Neural progenitor cell (in vitro differentiated cells): ENCODE results near the gene REPS1. TPM values are rescaled to one million over a fixed set of nuclear protein-coding genes. Genes with fewer than 3 reads are reported as not detected.
A peak's percentile ranks its signal among the peaks of the same experiment; 100 is the strongest.

ENCODE experiments used
- DNase-seq: peaks from one replicate; pipeline ENCODE4 v3.0.0-alpha.2; 2016; ENCODE audit warnings: low spot score
- H2AFZ ChIP-seq: fragments of 200-600 bp; sonication (generic); replicated peaks from 2 replicates; pipeline ENCODE4 v1.6.1; 2016; ENCODE audit warnings: antibody characterized with exemption
- H3F3A ChIP-seq: fragments of 200-600 bp; sonication (generic); 2 replicates; pipeline ENCODE4 v1.6.1; 2016; ENCODE audit warnings: antibody characterized with exemption, low read depth
- H3K27ac ChIP-seq: fragments of 200-600 bp; sonication (generic); 2 replicates; pipeline ENCODE4 v1.5.1; 2016; ENCODE audit warnings: mild to moderate bottlenecking
- H3K27me3 ChIP-seq: fragments of 200-600 bp; sonication (generic); 2 replicates; pipeline ENCODE4 v1.6.1; 2016; ENCODE audit warnings: mild to moderate bottlenecking, moderate library complexity
- H3K36me3 ChIP-seq: fragments of 200-600 bp; sonication (generic); 2 replicates; pipeline ENCODE4 v1.5.1; 2016
- H3K4me1 ChIP-seq: fragments of 200-600 bp; sonication (generic); 2 replicates; pipeline ENCODE4 v1.6.1; 2016; ENCODE audit warnings: mixed run types
- H3K4me2 ChIP-seq: fragments of 200-600 bp; sonication (generic); 2 replicates; pipeline ENCODE4 v1.6.1; 2016
- H3K4me3 ChIP-seq: fragments of 200-600 bp; sonication (generic); 2 replicates; pipeline ENCODE4 v1.5.1; 2016
- H3K79me2 ChIP-seq: fragments of 200-600 bp; sonication (generic); 2 replicates; pipeline ENCODE4 v1.6.1; 2016; ENCODE audit warnings: low read depth
- H3K9ac ChIP-seq: fragments of 200-600 bp; sonication (generic); 2 replicates; pipeline ENCODE4 v1.6.1; 2016
- H3K9me3 ChIP-seq: fragments of 200-600 bp; sonication (generic); 2 replicates; pipeline ENCODE4 v1.5.1; 2016; ENCODE audit warnings: low read depth
- H4K20me1 ChIP-seq: fragments of 200-600 bp; sonication (generic); 2 replicates; pipeline ENCODE4 v1.6.1; 2016; ENCODE audit warnings: low read depth
- H3K27ac Mint-ChIP-seq: 3 replicates; pipeline ENCODE4 v1.8.0; 2021; ENCODE audit warnings: mixed read lengths
- H3K27me3 Mint-ChIP-seq: 2 replicates; pipeline ENCODE4 v1.8.0; 2022; ENCODE audit warnings: low read depth, mild to moderate bottlenecking, inconsistent platforms, moderate library complexity, mixed read lengths; ENCODE audit not compliant: insufficient read depth
- H3K36me3 Mint-ChIP-seq: 3 replicates; pipeline ENCODE4 v1.8.0; 2021; ENCODE audit warnings: mixed read lengths
- H3K4me1 Mint-ChIP-seq: 3 replicates; pipeline ENCODE4 v1.8.0; 2021; ENCODE audit warnings: mixed read lengths
- H3K4me3 Mint-ChIP-seq: 3 replicates; pipeline ENCODE4 v1.8.0; 2021; ENCODE audit warnings: mild to moderate bottlenecking, moderate library complexity, mixed read lengths
- H3K9me3 Mint-ChIP-seq: 3 replicates; pipeline ENCODE4 v1.8.0; 2020; ENCODE audit warnings: mixed read lengths
- CTCF ChIP-seq: fragments of 200-600 bp; sonication (generic); IDR thresholded peaks from 2 replicates; pipeline ENCODE4 v1.5.1; 2017; ENCODE audit warnings: antibody characterized with exemption, mild to moderate bottlenecking
- EZH2 ChIP-seq: fragments of 200-600 bp; sonication (generic); IDR thresholded peaks from 2 replicates; pipeline ENCODE4 v1.6.1; 2017; ENCODE audit warnings: antibody characterized with exemption, mild to moderate bottlenecking, moderate library complexity
- EZH2phosphoT487 ChIP-seq: fragments of 200-600 bp; sonication (generic); IDR thresholded peaks from 2 replicates; pipeline ENCODE4 v1.6.1; 2017; ENCODE audit warnings: antibody characterized with exemption
- total RNA-seq: library from RNA; depleted of rRNA; stranded (reverse); fragments of >200 nt; gene quantifications from 2 replicates; pipeline ENCODE4 v1.2.3, GENCODE V29; 2015; ENCODE audit warnings: low replicate concordance

The REPS1 gene
- total RNA-seq, 1 donor from 2014 or later, result 97.5 TPM

DNA sequence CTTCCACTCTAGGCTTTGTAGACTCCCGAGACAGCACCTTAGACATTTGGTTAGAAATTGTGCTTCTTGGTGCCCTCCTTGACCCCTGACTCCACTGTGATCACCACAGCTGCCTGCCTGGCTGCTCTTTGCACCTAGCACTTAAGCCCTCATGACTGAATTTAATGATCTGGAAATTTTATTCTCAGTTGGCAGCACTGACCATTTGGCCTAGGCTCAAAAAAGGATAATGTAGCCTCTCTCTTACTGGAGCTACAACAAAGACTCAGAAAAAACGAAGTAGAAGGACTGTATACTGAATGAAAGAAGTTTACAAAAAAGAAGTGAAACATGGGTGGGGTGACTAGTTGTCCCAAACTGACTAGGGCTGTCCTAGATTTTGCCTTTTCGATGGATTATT lies 29.2 kb upstream of the REPS1 start:
- Mint-ChIP-seq H3K27me3 (peaks cover 2% of the 10 kb centered on the region), H3K27ac (peak overlapping the region; percentile 14), H3K9me3 (no peaks in the 10 kb centered on the region), H3K4me1 (peaks cover 16% of the 10 kb centered on the region), H3K4me3 (no peak overlapping the region), H3K36me3 (no peaks in the 10 kb centered on the region)
- H3K27me3 ChIP-seq, result no peaks in the 10 kb centered on the region
- H3K9ac ChIP-seq, result no peak overlapping the region
- DNase-seq, result peak; percentile 8
- peaks cover 15% of the 10 kb centered on the region for H3F3A ChIP-seq
- H4K20me1 ChIP-seq, result no peaks in the 10 kb centered on the region
- peak overlapping the region; percentile 6 for H3K4me2 ChIP-seq
- TF ChIP-seq CTCF (no peak), EZH2phosphoT487 (no peak)
- no peak overlapping the region for H3K4me3 ChIP-seq
- no peaks in the 10 kb centered on the region for H3K36me3 ChIP-seq
- H3K4me1 ChIP-seq, result peaks cover 15% of the 10 kb centered on the region
- no peak overlapping the region for H3K27ac ChIP-seq
- H2AFZ ChIP-seq, result peak overlapping the region; percentile 8
- H3K9me3 ChIP-seq, result no peaks in the 10 kb centered on the region
- H3K79me2 ChIP-seq, result no peaks in the 10 kb centered on the region

DNA sequence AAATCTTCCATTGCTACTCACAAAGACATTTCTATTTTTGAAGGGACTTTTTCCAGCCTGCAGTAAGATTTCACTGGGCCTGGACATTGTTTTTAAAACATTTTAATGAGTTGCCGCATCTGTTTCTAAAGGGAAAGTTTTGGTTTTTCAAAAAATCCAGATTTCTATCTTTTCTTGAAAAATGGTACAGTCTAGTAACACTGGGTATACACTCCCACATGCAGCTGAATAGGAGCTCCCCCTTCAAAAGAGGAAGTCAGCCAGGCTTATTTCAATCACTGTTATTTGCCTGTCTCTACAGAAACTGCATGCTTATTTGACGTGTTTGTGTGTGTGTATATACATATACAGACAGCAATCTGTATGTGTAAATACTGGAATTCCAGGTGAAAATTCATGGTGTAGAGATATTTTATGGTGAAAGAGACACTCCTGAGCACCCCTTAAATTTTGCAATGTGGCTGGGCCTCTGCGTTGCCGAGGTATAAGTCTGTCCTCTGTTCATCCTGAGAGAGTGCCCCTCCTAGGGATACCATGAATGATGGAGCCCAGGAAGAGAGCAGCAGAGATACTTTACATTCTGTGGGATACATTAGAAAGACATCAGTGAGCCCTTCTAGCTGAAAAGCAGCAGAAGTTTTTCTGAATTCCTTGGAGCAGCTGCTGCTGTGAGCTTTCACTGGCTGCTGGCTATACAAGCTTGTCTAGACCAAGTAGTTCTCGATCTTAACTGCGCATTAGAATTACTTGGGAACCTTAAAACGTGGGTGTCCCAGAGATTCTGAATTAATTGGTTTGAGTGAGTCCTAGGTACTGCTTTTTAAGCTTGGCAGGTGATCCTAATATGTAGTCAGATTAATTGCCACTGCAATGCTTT lies 28.5 kb upstream of the REPS1 start:
- TF ChIP-seq CTCF (no peak), EZH2phosphoT487 (no peak), EZH2 (no peak)
- Histone ChIP-seq H3K9ac (no peak overlapping the region), H3K27ac (peak overlapping the region; percentile 8), H3K4me1 (peaks cover 15% of the 10 kb centered on the region), H3K4me2 (peak overlapping the region; percentile 6), H4K20me1 (no peaks in the 10 kb centered on the region), H3K9me3 (no peaks in the 10 kb centered on the region), H3K4me3 (no peak overlapping the region), H3K36me3 (no peaks in the 10 kb centered on the region), H3F3A (peaks cover 16% of the 10 kb centered on the region), H3K27me3 (no peaks in the 10 kb centered on the region), H3K79me2 (no peaks in the 10 kb centered on the region), H2AFZ (peak overlapping the region; percentile 1)
- Mint-ChIP-seq H3K4me1 (peaks cover 16% of the 10 kb centered on the region), H3K9me3 (no peaks in the 10 kb centered on the region), H3K4me3 (no peak overlapping the region), H3K27ac (peak overlapping the region; percentile 14), H3K27me3 (peaks cover 2% of the 10 kb centered on the region), H3K36me3 (no peaks in the 10 kb centered on the region)
- DNase-seq, result peak; percentile 21

DNA sequence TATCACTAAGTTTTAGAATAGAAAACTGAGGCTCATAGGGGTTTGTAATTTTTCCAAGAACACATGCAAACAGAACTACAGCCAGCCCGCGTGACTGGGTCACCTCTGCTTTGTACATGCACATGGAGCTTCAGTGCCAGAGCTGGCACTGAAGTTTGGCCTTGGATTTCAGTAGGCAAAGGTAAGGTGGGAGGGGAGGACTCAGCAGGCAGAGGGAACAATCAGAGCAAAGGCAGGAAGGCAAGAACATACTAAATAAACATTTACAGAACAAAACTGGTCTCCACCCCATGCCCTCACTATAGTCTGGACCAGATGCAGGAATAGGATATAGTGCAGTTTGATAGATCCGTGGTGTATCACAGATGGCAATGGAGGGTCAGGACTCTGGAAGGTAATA lies 26.9 kb upstream of the REPS1 start:
- Mint-ChIP-seq H3K4me3 (no peak overlapping the region), H3K4me1 (peaks cover 18% of the 10 kb centered on the region), H3K9me3 (no peaks in the 10 kb centered on the region), H3K36me3 (no peaks in the 10 kb centered on the region), H3K27ac (no peak overlapping the region), H3K27me3 (peaks cover 2% of the 10 kb centered on the region)
- DNase-seq, result no peak
- Histone ChIP-seq H2AFZ (no peak overlapping the region), H3K4me2 (no peak overlapping the region), H3K27ac (no peak overlapping the region), H3K9me3 (no peaks in the 10 kb centered on the region), H3K27me3 (no peaks in the 10 kb centered on the region), H3K9ac (no peak overlapping the region), H3K36me3 (no peaks in the 10 kb centered on the region), H3F3A (peaks cover 32% of the 10 kb centered on the region), H4K20me1 (no peaks in the 10 kb centered on the region), H3K4me1 (peaks cover 22% of the 10 kb centered on the region), H3K79me2 (no peaks in the 10 kb centered on the region), H3K4me3 (no peak overlapping the region)
- TF ChIP-seq EZH2, result no peak
- no peak for TF ChIP-seq EZH2phosphoT487
- TF ChIP-seq CTCF, result no peak
